NCI-H1105 (cell line): Measurements from ENCODE around the gene EPHA6.

Experiments used
- DNase-seq: peaks from one replicate; lab custom pipeline; 2025; lab: John Stamatoyannopoulos, UW

The EPHA6 gene

GRCh38 chr3:96813820-96814650 lies at the start of gene EPHA6:
TSS of gene EPHA6 (plus strand) at chr3:96814594.
- peak; percentile 65 for DNase-seq

DNA sequence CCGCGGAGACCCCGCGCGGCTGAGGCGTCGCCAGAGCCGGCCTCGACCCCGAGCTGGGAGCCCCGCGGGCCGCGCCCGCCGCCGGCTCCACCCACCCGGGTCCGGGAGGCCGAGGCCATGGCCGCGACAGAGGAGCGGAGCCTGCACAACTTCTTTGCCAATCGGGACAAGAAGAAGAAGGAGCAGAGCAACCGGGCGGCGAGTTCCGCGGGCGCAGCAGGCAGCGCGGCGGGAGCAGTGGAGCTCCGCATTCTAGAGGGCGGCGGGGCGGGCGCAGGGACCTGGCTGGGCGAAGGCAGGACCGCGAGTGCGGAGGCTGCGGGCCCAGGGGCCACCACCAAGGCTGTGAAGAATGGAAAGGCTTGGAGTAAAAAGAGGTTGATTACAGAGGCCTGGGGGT lies 37.6 kb upstream of the EPHA6 start:
- no peak for DNase-seq

DNA sequence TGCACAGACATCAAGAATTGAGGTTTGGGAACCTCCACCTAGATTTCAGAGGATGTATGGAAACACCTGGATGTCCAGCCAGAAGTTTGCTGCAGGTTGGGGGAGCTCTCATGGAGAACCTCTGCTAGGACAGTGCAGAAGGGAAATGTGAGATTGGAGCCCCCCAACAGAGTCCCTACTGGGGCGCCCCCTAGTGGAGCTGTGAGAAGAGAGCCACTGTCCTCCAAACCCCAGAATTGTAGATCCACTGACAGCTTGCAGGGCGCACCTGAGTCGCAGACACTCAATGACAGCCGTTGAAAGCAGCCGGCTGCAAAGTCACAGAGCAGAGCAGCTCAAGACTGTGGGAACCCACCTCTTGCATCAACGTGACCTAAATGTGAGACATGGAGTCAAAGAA lies 34.6 kb upstream of the EPHA6 start:
- DNase-seq: no peak

DNA sequence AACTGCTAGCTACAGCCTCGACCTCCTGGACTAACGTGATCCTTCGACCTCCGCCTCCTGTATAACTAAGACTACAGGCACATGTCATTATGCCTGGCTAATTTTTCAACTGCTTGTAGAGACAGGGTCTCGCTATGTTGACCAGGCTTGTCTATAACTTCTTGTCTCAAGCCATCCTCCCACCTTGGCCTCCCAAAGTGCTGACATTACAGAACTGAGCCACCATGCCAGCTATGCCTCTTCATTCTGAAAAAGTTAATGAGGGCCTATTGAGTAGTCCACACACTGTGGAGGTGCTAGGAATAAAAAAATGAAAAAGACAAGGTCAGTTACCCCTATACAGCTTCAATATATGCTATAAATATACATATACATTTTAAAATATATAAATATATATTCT lies 18.3 kb upstream of the EPHA6 start:
- no peak for DNase-seq

- DNase-seq: no peak
Measured at GRCh38 chr3:96803870-96804269, 10.5 kb upstream of the EPHA6 start.

- DNase-seq: no peak
Measured at GRCh38 chr3:96806341-96806740, 8.1 kb upstream of the EPHA6 start.

DNA sequence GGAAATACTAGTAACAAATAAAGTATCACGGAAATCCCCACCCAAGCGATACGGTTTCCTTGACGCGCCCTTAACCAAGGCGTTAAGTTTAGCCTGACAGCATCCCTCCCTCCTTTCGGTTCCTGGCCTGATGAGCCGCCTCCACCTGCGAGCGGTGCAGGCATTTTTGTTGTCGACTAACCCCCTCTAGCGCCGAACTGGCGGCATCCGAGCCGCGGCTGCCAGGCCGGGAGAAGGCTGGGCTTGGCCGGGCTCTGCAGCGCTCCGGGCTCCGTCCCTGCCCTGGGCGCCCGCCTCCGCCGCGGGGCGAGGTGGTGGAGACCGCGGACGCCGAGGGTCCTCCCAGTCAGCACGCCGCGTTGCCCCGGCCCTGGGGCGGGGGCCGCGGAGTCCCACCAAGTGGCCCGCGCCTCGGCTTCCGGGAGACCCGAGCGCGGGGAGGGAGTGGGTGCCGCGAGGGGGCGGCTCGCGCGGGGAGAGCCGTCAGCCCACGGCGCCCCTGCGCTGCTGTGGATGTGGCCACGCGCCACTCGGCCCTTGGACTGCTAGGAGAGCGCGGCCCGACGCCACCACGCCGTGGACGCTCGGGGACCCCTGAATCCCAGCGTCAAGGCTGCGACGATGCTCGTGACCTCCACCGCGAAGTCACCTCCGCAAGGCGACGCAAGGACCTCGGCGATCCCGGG lies 1.1 kb upstream of the EPHA6 start:
- peak; percentile 88 for DNase-seq

- DNase-seq: no peak
Measured at GRCh38 chr3:96814651-96815567, 515 bp downstream of the EPHA6 start.

DNA sequence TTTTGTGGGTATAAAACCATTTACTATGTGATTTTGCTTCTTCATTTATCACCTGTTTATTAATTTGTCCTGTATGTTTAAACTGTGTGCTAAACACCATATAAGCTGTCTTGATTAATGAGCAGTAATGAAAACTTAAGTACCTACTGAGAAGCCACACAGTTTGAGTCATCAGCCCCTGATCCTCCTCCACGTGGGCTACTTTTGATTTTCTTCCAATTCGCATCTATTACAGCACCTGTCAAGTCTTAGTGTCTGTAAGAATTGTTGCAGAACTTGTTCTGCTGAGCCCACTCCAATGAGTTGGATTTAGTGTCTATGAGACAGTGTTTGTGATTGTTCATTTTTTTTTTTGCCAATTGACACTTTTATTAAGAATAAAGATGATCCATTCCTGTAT lies 16.8 kb downstream of the EPHA6 start:
- DNase-seq: peak; percentile 12

DNA sequence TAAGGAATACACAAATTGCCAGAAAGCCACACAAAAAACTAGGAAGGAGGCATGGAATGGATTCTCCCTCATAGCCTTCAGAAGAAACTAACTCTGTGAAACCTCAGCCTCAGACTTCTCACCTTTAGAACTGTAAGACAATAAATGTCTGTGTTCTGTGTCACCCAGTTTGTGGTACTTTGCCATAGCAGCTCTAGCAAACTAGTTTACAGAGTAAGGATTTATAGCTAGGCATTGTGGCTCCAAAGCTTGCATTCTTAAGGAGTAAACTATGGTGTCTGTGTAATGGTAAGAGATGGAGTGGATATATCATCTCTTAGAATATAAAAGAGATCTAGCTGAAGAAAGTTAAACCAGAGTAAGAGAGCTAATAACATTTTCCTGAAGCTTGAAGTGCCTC lies 18.9 kb downstream of the EPHA6 start:
- no peak for DNase-seq

- no peak for DNase-seq
Measured at GRCh38 chr3:96836153-96836915, 21.9 kb downstream of the EPHA6 start.

GRCh38 chr3:96843505-96844203 lies 29.3 kb downstream of the EPHA6 start:
- peak; percentile 7 for DNase-seq

GRCh38 chr3:96844204-96844514 lies 29.8 kb downstream of the EPHA6 start:
- no peak for DNase-seq

DNA sequence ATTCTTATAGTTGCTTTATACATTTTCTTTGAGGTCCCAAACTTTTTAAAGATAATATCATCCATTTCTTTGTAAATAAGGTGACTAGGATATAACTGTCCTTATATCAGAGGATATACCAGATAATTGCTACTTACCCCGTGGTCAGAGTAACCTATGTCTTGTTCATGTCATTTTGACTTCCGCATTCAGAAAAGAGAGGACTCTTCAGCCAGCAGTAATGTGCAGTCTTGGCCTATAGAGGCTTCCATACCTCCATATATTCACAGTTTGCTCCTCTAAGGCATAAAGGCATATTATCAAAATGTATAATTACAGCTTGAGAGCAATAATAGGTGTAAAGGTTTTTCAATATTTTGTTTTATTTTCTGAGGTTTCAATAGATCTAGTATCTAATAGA lies 38.5 kb downstream of the EPHA6 start:
- no peak for DNase-seq

DNA sequence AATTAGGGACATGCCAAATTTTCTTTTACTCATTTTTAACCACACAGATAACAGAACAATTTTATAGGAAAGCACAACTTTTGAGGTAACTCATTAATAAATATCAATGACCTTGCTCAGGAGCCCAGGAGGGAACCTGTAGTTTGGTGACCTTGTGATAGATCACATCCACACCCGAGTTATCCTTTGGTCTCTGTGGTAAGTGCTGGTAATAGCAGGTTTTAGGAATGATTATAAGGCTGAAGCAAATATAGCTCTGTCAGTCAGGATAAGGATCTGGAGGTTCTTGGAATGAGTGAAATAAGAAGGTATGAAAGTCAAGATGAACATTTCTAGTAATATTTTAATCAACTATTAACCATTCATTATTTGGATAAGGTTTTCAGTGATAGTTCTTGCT lies 46.5 kb downstream of the EPHA6 start:
- DNase-seq: no peak

GRCh38 chr3:96863129-96863740 lies 48.8 kb downstream of the EPHA6 start:
- peak; percentile 52 for DNase-seq

- no peak for DNase-seq
Measured at GRCh38 chr3:96865605-96866004, 51.2 kb downstream of the EPHA6 start.

DNA sequence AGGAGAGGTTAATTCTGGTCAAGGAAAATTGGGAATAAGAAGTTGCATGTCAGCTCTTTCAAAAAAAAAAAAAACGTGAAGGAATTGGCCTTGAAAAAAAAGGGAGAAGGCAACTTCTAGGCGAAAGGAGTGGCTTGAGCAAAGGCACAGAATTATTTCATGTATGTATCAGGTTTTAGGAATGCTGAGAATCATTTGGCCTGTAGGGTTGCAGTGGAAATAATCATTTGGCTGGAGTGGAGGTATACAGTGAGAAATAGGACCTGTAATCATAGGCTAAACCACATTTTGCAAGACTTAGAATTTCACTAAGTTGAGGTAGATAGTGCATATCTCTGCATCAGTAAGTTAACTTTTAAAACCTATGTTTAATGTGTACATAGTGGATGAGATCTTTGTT lies 54.9 kb downstream of the EPHA6 start:
- no peak for DNase-seq

- no peak for DNase-seq
Measured at GRCh38 chr3:96877510-96877909, 63.1 kb downstream of the EPHA6 start.

- no peak for DNase-seq
Measured at GRCh38 chr3:96900031-96900430, 85.6 kb downstream of the EPHA6 start.

GRCh38 chr3:96900566-96900965 lies 86.2 kb downstream of the EPHA6 start:
- DNase-seq: no peak
